Pancreas (tissue), 10 donors: ENCODE measurements around the gene CHCHD3. TPM values are rescaled to one million over a fixed set of nuclear protein-coding genes. Genes with fewer than 3 reads are reported as not detected.

Experiments
- ATAC-seq, 4 donors: fragments of 200-7000 bp; cut with Tn5 transposase; one replicate each; pipeline versions ENCODE4 v1.8.0 to v1.9.1; 2020; ENCODE audit warnings: mild to moderate bottlenecking in 4 of 4, moderate library complexity in 4 of 4
- DNase-seq, 6 donors: peaks; one replicate each; pipeline ENCODE4 v3.0.0-alpha.2; 2020
- FAIRE-seq: peaks from 2 replicates; lab custom pipeline; 2012; peaks lifted over from hg19 to GRCh38; lab: Jason Lieb, UNC
- H3K27ac ChIP-seq, 4 donors: fragments of 200-600 bp; sonication (generic); 1 replicate in 3 of 4; 2 replicates in 1 of 4; pipeline versions ENCODE4 v1.5.0 to v1.8.0; 2020
- H3K27me3 ChIP-seq, 4 donors: fragments of 200-600 bp; one replicate each; pipeline ENCODE4 v1.8.0; 2021
- H3K36me3 ChIP-seq, 3 donors: fragments of 200-600 bp; sonication (generic) in 1 of 3; one replicate each; pipeline versions ENCODE4 v1.5.0 to v1.8.0; 2020 to 2021
- H3K4me1 ChIP-seq, 3 donors: fragments of 200-600 bp; one replicate each; pipeline ENCODE4 v1.8.0; 2021
- H3K4me3 ChIP-seq, 4 donors: fragments of 200-600 bp; sonication (generic) in 2 of 4; one replicate each; pipeline versions ENCODE4 v1.5.0 to v1.8.0; 2020 to 2021
- H3K9me3 ChIP-seq, 4 donors: fragments of 200-600 bp; one replicate each; pipeline ENCODE4 v1.8.0; 2021
- CTCF ChIP-seq, 4 donors: fragments of 200-600 bp; sonication (generic) in 3 of 4; IDR thresholded peaks; one replicate each; pipeline versions ENCODE4 v1.5.0 to v1.8.0; 2021; ENCODE audit warnings: antibody characterized with exemption in 4 of 4
- WGBS, 2 donors: extraction: QIAGEN DNeasy Blood & Tissue Kit; methylation state at CpG; one replicate each; pipeline ENCODE4 v1.1.7; 2013; 5-methylcytosine and 5-hydroxymethylcytosine counted together
- intact Hi-C, 3 donors: fragments of 100-400 bp; cut with DNase I; formaldehyde crosslinking; loops; one replicate each; pipeline versions ENCODE4 v1.11.1 to v1.14.2; 2022
- polyA plus RNA-seq, 2 donors: library from polyadenylated mRNA; stranded (reverse); fragments of 200-250 nt; gene quantifications; one replicate each; pipeline ENCODE4 v1.2.3, GENCODE V29; 2013
- total RNA-seq, 6 donors: library from RNA; stranded (reverse); fragmentation: NEBNext Ultra II Directional in 4 of 6; extraction: Animal tissue kit (Norgen Biotek cat#: 25700) in 4 of 6; gene quantifications; one replicate each; pipeline versions ENCODE4 v1.2.1 to v1.2.4, GENCODE V29; 2021 to 2023
- donor health status: healthy with polysubstance abuse.
- donor health status: DM: no; HTN: no; CAD: no; lungs with moderate emphysema.
- donor health status: DM: no; HTN: no; CAD: no.
- donor health status: control.
- donor health status: control.
- donor health status: Bipolar disorder and iron deficiency.
- donor health status: DM: yes; HTN: yes; CAD: no.
- donor health status: DM: no; HTN: no; CAD: no.
- donor health status: DM: no; HTN: no; CAD: no.
- donor health status: DM: yes; HTN: yes; CAD: no.

Gene CHCHD3
- total and polyA plus RNA-seq, 8 donors: 7.9 to 23.2 (median 19.3) TPM

GRCh38 chr7:132940084-132940483 lies 141.8 kb downstream of the CHCHD3 start:
- no peak for ATAC-seq
- Histone ChIP-seq H3K4me3 (no peak overlapping the region), H3K9me3 (no peaks in the 10 kb centered on the region), H3K27ac (no peak overlapping the region), H3K27me3 (no peaks in the 10 kb centered on the region), H3K4me1 (no peaks in the 10 kb centered on the region), H3K36me3 (no peaks in the 10 kb centered on the region)
- DNase-seq: no peak
- TF ChIP-seq CTCF (IDR thresholded peaks at IDR 0.05): no peak
- no peak for FAIRE-seq
- intact Hi-C loops: no loop called here

GRCh38 chr7:132939495-132939894 lies 142.4 kb downstream of the CHCHD3 start:
- DNase-seq (no peak), ATAC-seq (no peak), FAIRE-seq (no peak)
- intact Hi-C loops: no loop called here
- WGBS, 2 donors: 88 to 89% methylated on average over 4 of the region's 4 CpGs
- no peaks in the 10 kb centered on the region for H3K27me3 ChIP-seq
- no peaks in the 10 kb centered on the region for H3K9me3 ChIP-seq
- H3K36me3 ChIP-seq: no peaks in the 10 kb centered on the region
- no peak for TF ChIP-seq CTCF (IDR thresholded peaks at IDR 0.05)
- H3K27ac ChIP-seq: no peak overlapping the region
- H3K4me3 ChIP-seq: no peak overlapping the region
- H3K4me1 ChIP-seq: no peaks in the 10 kb centered on the region

GRCh38 chr7:132937286-132937685 lies 144.6 kb downstream of the CHCHD3 start:
- no peak for ATAC-seq
- Histone ChIP-seq H3K27me3 (no peaks in the 10 kb centered on the region), H3K9me3 (no peaks in the 10 kb centered on the region), H3K36me3 (no peaks in the 10 kb centered on the region), H3K27ac (no peak overlapping the region), H3K4me3 (no peak overlapping the region), H3K4me1 (no peaks in the 10 kb centered on the region)
- no peak for DNase-seq
- FAIRE-seq: no peak
- intact Hi-C loops: no loop called here
- no peak for TF ChIP-seq CTCF (IDR thresholded peaks at IDR 0.05)

- ATAC-seq: no peak
- FAIRE-seq: no peak
- 99 to 100% methylated on average over 1 of the region's 1 CpG for WGBS, 2 donors
- Histone ChIP-seq H3K36me3 (no peaks in the 10 kb centered on the region), H3K27me3 (no peaks in the 10 kb centered on the region), H3K4me1 (no peaks in the 10 kb centered on the region), H3K4me3 (no peak overlapping the region), H3K9me3 (no peaks in the 10 kb centered on the region), H3K27ac (no peak overlapping the region)
- no peak for DNase-seq
- no peak for TF ChIP-seq CTCF (IDR thresholded peaks at IDR 0.05)
- intact Hi-C loops: no loop called here
These were observed 146.3 kb downstream of the CHCHD3 start for GRCh38 chr7:132935608-132936007.

- no peak for ATAC-seq
- Histone ChIP-seq H3K4me1 (no peaks in the 10 kb centered on the region), H3K27me3 (no peaks in the 10 kb centered on the region), H3K9me3 (no peaks in the 10 kb centered on the region), H3K4me3 (no peak overlapping the region), H3K36me3 (no peaks in the 10 kb centered on the region), H3K27ac (no peak overlapping the region)
- WGBS, 2 donors: 94 to 95% methylated on average over 2 of the region's 2 CpGs
- no peak for DNase-seq
- FAIRE-seq: no peak
- intact Hi-C loops: no loop called here
- TF ChIP-seq CTCF (IDR thresholded peaks at IDR 0.05): no peak
These were observed 147.9 kb downstream of the CHCHD3 start for GRCh38 chr7:132934017-132934416.
